Thoracic aorta (tissue), 2 donors: ENCODE results near the gene DUSP9. TPM values are rescaled to one million over a fixed set of nuclear protein-coding genes. Genes with fewer than 3 reads are reported as not detected.

Source experiments
- ATAC-seq: fragments of 150-250 bp; one replicate; pipeline ENCODE4 v1.8.0; 2017; ENCODE audit warnings: low read depth; ENCODE audit not compliant: insufficient number of reproducible peaks, low FRiP score
- DNase-seq: peaks from one replicate; pipeline ENCODE4 v3.0.0-alpha.2; 2020; ENCODE audit warnings: low spot score
- H3K27ac ChIP-seq, 2 donors: fragments of 200-600 bp; sonication (generic); 1 replicate in 1 of 2; 2 replicates in 1 of 2; pipeline ENCODE4 v1.5.1; 2016; ENCODE audit warnings: mild to moderate bottlenecking in 2 of 2, moderate library complexity in 2 of 2
- H3K27me3 ChIP-seq: fragments of 200-600 bp; sonication (generic); replicated peaks from 2 replicates; pipeline ENCODE4 v1.6.0; 2016; ENCODE audit warnings: mild to moderate bottlenecking; ENCODE audit not compliant: insufficient read depth
- H3K36me3 ChIP-seq: fragments of 200-600 bp; sonication (generic); one replicate; pipeline ENCODE4 v1.5.1; 2016
- H3K4me1 ChIP-seq, 2 donors: fragments of 200-600 bp; sonication (generic); 1 replicate in 1 of 2; 2 replicates in 1 of 2; pipeline versions ENCODE4 v1.5.1 to v1.6.0; 2016; ENCODE audit warnings: low read depth in 2 of 2, mild to moderate bottlenecking in 1 of 2; ENCODE audit not compliant: control insufficient read depth in 1 of 2
- H3K4me3 ChIP-seq: fragments of 200-600 bp; sonication (generic); 2 replicates; pipeline ENCODE4 v1.5.1; 2016; ENCODE audit warnings: mild to moderate bottlenecking
- H3K9me3 ChIP-seq: fragments of 200-600 bp; sonication (generic); 2 replicates; pipeline ENCODE4 v1.5.1; 2016
- CTCF ChIP-seq: fragments of 200-600 bp; sonication (generic); IDR thresholded peaks from one replicate; pipeline ENCODE4 v1.5.1; 2019; ENCODE audit warnings: antibody characterized with exemption
- total RNA-seq, 2 donors: library from RNA; depleted of rRNA; stranded (reverse); fragments of >200 nt; gene quantifications; one replicate each; pipeline versions ENCODE4 v1.1.0 to v1.2.3, GENCODE V29; 2016

The DUSP9 gene
- total RNA-seq, 2 donors from 2014 or later, result not detected

GRCh38 chrX:153642655-153643430 lies 4.2 kb upstream of the DUSP9 start:
- no peaks in the 10 kb centered on the region for H3K9me3 ChIP-seq
- DNase-seq (no peak), ATAC-seq (no peak)
- TF ChIP-seq CTCF, result no peak
- no peak overlapping the region for H3K27ac ChIP-seq
- no peak overlapping the region for H3K4me3 ChIP-seq
- H3K27me3 ChIP-seq, result no peaks in the 10 kb centered on the region
- H3K36me3 ChIP-seq, result no peaks in the 10 kb centered on the region
- peaks cover 0 to 20% of the 10 kb centered on the region in 2 donors for H3K4me1 ChIP-seq

GRCh38 chrX:153643431-153644351 lies 3.3 kb upstream of the DUSP9 start:
- ATAC-seq (no peak), DNase-seq (no peak)
- Histone ChIP-seq H3K36me3 (no peaks in the 10 kb centered on the region), H3K9me3 (no peaks in the 10 kb centered on the region), H3K27me3 (no peaks in the 10 kb centered on the region), H3K4me3 (peak overlapping the region; percentile 33), H3K4me1 (peaks cover 0 to 20% of the 10 kb centered on the region in 2 donors), H3K27ac (no peak overlapping the region)
- TF ChIP-seq CTCF, result no peak

GRCh38 chrX:153644356-153645125 lies 2.5 kb upstream of the DUSP9 start:
- Histone ChIP-seq H3K36me3 (no peaks in the 10 kb centered on the region), H3K27me3 (no peaks in the 10 kb centered on the region), H3K9me3 (no peaks in the 10 kb centered on the region), H3K27ac (no peak overlapping the region), H3K4me3 (no peak overlapping the region), H3K4me1 (peaks cover 0 to 20% of the 10 kb centered on the region in 2 donors)
- ATAC-seq (no peak), DNase-seq (no peak)
- no peak for TF ChIP-seq CTCF

GRCh38 chrX:153645151-153645550 lies 1.9 kb upstream of the DUSP9 start:
- Histone ChIP-seq H3K27me3 (no peaks in the 10 kb centered on the region), H3K9me3 (no peaks in the 10 kb centered on the region), H3K36me3 (no peaks in the 10 kb centered on the region), H3K4me3 (no peak overlapping the region), H3K27ac (no peak overlapping the region), H3K4me1 (peaks cover 0 to 20% of the 10 kb centered on the region in 2 donors)
- TF ChIP-seq CTCF, result no peak
- no peak for DNase-seq
- no peak for ATAC-seq
